ENCODE results near the gene COL4A1.

The COL4A1 gene

GRCh38 chr13:110107568-110108347 is 199.2 kb downstream of the COL4A1 start:
- DNase-seq = no peak

DNA sequence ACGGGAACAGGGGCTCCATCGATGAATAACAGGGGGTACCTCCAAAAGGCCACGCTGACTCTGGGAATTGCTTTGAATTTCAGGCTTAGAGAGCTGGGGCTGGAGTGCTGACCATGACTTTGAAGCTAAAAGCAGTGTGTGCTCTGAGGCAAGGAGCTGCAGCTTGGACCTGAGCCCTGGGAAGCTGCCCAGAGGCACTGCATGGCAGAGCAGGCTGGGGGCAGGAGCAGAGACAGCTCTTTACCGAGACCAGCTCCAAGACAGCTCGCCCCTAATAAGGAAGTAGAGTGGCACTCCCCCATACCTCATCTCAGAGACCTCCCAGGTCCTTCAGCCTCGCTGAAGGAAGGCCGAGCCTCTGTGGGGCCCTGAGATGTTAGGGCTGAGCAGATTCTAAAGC is 200.2 kb downstream of the COL4A1 start:
- DNase-seq = peak; percentile 19

DNA sequence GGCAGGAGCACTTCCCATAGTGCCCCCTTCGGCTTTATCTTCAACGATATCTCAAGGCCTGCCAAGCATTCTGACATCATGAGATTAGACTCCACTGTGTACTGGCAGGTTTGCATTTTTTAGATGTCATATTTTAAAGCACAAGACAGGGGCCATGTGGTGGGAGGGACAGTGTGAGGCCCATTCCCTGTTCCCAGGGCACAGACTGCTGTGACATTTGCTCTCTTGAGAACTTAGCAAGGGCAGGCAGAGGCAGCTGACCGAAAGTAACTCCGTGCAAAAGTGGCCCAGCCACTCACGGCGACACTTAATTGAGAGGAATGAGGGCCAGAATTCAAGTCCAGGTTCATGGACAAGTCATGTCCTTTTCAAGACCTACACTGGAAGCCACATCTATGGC is 201.8 kb downstream of the COL4A1 start:
- DNase-seq = no peak

DNA sequence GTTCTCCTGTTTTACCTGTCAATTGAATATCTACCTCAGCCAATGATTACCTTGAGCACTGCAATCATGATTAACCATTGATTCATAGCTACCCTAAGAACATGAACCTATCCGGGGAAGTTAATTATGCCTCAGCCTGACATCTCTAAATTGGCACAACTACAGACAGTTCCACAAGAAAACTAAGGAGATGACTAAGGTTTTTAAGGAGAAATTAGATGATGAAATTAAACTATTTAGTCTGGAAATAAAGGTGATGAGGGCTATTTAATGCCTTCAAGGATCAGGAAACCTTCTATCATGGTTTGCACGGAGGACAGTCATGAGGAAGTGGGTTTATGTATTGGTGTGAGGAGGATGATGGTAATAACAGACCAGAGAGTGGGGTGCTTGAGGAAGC is 203.4 kb downstream of the COL4A1 start:
- no peak for DNase-seq

DNA sequence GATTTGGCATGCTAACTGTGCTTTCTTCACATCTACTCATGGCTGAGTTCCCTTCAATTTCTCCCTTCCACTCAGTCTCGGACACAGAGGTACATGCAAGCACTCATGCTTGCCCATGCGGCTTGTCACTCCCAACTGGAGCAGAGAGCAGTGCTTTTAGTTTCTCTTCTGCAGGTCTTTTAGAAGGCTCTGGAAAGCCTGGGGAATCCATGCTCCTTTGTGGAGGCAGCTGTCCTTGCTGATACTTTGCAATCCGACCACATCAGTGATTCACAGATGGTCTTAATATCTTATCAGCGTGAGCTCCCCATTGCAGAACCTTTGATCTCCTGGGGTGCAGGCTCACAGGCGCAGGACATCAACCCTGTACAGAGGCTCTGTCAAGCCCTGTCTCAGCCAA is 203.9 kb downstream of the COL4A1 start:
- no peak for DNase-seq

DNA sequence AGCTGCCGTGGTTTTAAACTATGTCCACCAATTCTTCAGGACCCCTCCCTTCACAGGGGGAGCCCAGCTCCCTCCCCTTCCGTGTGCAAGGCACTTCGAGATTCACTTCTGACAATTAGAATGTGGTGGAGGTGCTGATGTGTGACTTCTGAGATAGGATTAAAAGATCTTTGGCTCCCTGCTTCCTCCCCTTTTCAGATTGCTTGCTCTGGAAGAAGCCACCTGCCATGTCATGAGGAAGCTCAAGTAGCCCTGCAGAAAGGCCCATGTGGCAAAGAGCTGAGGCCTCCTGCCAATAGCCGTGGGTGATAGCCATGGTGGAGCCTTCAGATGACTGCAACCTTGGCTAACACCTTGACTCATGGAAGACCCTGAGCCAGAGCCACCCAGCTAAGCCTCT is 204.9 kb downstream of the COL4A1 start:
- no peak for DNase-seq

DNA sequence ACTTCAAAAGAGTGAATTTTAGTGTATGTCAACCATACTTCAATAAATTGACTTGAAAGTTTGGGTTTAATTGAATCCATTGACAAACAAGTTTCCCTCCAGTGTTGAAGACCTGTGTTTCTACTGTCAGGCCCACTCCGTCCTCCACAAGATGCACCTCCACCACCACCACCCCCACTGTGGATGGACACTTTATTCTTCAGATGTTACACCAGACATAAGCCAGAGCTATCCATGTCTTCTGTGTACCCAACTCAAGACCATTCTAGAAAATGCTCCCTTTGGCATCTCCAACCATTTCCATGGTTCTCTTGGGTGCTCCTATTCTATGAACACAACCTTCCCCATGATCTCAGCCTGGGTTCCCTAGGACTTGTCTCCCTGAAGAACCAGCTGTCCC is 207.0 kb downstream of the COL4A1 start:
- DNase-seq = no peak
